Measurements from ENCODE around the gene DES. TPM values are rescaled to one million over a fixed set of nuclear protein-coding genes. Genes with fewer than 3 reads are reported as not detected.
"Not testable (repeated sequence)": the region's sequence is repeated elsewhere in the genome, so short reads cannot be mapped to it uniquely, and the experiment has no call there.

The DES gene
- polyA plus RNA-seq, 3 donors: 6.1 to 7.0 (median 6.5) TPM

DNA sequence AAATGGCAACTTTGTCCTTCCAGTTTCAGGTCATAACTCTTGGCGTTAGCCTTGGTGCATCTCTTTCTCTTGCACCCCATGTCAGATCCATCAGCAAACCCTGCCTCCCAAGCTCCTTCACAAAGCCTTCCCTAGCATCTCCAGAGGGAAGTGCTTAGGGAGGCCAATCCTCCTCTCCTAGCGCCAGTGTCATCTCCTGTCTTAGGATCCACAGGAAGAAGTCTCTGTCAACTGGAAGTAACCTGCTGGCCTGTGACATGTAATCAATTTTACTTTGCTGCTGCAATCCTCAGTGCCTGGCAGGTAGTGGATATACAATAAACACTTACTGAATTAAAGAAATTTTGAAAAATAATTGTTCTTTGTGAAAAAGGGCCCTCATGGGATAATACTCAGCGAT is 22.6 kb upstream of the DES start:
- DNase-seq (ENCODE audit: extremely low read depth in 1 of 11, low read depth in 9 of 11, low spot score in 4 of 11): no peak

DNA sequence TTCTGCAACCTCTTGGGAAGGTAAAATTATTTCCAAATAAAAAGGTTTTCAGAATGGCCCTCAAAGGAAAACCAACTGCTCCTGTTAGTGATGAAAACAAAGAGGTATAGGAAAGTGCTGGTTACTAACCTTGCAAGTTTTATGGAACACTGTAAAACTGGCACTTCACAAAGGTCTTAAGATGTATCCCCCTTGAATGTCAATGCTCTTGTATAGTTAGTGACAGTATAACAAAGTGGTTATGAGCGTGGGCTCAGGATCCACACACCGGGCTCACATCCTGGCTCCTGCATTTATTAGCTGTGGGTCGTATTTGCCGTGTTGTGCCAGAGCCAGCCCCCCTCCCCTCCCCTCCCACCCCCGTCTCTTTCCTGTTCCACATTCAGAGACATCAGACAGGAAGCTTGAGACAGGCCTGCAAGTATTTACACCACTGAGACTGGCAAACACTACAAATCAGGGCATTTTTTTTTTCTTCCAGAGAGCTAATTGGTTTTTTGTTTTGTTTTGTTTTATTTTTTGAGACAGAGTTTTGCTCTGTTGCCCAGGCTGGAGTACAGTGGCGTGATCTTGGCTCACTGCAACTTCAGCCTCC is 21.2 kb upstream of the DES start:
- no peak for DNase-seq (ENCODE audit: extremely low read depth in 1 of 11, low read depth in 9 of 11, low spot score in 4 of 11)

DNA sequence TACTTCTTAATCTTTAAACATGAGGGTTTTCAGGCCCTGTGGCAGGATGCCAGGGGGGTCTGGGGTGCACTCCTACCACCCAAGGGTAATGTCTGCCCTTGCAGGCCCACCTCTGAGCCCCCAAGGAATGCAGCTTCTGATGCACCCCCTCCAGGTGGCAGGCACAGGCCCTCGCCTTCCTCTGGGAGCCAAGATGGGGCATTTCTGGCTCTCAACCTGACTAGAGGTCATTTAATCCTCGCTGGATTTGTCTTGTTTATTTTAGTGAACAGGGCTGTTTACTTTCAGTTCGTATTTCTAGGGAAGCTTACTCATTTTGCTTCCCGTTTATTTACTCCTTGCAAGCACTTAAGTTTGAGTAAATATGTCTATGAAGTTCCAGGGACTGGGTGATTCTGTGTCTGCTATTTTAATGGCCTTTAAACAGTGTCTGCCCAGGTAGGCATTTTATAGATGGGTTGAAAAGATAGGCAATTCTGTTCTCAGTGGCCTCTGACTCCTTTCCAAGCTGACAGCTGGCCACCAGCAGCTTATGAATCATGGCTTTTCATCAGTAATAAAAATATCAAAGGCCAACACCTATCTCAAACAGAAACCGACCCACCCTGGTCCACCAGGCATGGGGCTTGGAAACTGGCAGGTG is 19.3 kb upstream of the DES start:
- no peak for DNase-seq (ENCODE audit: extremely low read depth in 1 of 11, low read depth in 9 of 11, low spot score in 4 of 11)

GRCh38 chr2:219399716-219400478 is 18.3 kb upstream of the DES start:
- DNase-seq (ENCODE audit: extremely low read depth in 1 of 11, low read depth in 9 of 11, low spot score in 4 of 11): no peak

GRCh38 chr2:219400562-219400961 is 17.6 kb upstream of the DES start:
- DNase-seq (ENCODE audit: extremely low read depth in 1 of 11, low read depth in 9 of 11, low spot score in 4 of 11): no peak

DNA sequence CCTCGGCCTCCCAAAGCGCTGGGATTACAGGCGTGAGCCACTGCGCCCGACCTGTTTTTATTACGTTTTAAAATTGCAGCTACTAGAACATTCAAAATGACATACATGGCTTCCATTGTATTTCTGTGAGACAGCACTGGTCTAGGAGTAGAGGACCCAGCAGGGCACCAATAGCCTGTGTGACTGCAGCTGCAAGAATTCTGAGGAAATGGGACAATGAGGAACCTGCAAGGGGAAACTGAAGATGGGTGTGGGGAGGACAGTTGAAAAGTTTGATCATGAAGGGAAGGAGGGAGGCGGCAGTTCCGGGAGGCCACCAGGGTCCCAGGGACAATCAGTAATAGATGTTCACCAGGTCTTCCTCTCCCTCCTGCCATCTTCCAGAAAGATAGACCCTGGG is 16.6 kb upstream of the DES start:
- DNase-seq (ENCODE audit: extremely low read depth in 1 of 11, low read depth in 9 of 11, low spot score in 4 of 11): no peak

DNA sequence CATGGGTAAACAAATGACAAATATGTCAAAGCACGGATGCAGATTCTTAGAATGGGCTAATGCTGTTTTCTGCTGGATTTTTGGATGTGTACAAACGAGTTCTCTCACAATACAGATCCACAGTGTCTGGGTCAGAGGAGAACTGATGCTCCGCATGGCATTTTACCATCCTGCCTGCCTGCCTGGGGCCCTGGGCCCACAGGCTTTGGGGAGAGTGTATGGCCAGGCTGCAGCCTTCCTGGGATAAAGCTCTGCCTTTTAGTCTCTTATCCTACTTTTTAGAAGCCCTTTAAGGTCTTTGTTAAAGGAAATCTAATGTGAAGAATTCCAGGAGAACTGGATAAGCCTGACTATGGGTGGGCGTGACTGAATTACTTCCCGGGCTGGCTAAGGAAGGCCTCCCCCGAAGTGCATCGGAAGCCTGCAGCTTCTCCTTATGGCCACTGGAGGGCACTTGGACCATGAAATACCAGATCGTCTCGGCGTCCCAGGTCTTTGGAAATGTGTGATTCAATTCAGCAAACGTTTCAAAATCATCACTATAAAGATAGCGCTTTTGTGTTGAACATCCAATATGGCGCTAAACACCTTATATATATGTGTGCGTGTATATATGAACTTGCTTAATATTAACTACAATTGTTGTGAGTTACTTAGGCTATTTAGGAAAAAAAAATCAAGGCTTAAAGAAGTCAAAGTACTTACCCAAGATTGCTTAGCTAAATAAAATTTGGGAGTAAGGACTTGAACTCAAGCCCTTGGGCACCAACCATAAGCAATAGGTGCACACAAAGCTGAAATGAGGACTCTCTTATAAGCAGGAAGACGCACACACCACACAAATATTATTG is 15.3 kb upstream of the DES start:
- peak in 10 of 11 donors; percentile 57 to 82 (median 72) for DNase-seq (ENCODE audit: extremely low read depth in 1 of 11, low read depth in 9 of 11, low spot score in 4 of 11)

GRCh38 chr2:219403861-219404260 is 14.3 kb upstream of the DES start:
- DNase-seq (ENCODE audit: extremely low read depth in 1 of 11, low read depth in 9 of 11, low spot score in 4 of 11): no peak

DNA sequence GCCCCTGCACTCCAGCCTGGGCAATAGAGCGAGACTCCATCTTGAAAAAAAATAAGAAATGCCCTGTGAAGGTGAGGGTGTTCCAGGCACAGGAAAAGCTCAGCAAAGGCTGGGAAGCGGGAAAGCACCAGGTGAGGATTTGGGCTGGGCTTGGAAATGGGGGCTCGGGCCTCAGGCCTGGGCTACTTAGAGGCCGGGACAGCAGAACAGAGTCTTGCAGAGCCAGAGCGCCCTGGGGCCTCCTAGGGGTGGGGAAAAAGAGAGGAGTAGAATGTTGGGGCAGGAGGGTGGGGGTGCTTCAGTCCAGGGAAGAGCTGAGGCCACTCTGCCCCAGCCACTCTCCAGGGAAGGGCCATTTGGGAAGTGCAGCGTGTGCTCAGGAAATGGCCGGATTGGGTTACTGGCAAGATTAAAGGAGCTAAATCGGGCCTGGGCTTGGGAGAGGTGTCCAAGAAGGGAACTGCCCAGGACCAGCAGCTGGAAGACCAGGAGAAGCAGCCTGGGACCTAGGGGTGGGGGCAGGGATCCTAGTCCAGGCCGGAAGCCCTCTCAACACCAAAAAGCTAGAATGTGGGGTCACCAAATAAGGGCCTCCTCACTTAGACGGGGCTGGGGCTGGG is 13.8 kb upstream of the DES start:
- DNase-seq (ENCODE audit: extremely low read depth in 1 of 11, low read depth in 9 of 11, low spot score in 4 of 11): no peak

GRCh38 chr2:219404954-219405353 is 13.2 kb upstream of the DES start:
- no peak for DNase-seq (ENCODE audit: extremely low read depth in 1 of 11, low read depth in 9 of 11, low spot score in 4 of 11)

DNA sequence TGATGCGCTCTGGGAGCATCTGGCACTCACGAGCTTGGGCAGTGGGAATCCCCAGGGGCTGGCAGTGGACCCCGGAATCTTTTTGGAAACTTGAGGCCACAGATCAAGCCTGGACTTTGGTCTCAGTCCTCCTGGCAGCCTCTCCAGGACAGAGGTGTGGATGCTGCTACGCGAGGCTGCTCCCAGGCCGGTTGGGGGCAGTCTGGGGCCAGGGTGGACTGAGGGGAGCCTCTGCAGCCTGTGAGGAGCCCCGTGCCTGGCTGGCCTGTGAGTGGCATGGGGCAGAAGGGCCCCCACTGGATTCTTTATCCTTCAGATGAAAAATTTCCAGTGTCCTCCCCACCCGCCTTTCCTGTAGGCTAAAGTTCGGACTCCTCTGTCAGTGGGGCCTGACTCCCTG is 12.7 kb upstream of the DES start:
- no peak for DNase-seq (ENCODE audit: extremely low read depth in 1 of 11, low read depth in 9 of 11, low spot score in 4 of 11)

GRCh38 chr2:219405958-219406860 is 12.0 kb upstream of the DES start:
- no peak for DNase-seq (ENCODE audit: extremely low read depth in 1 of 11, low read depth in 9 of 11, low spot score in 4 of 11)

DNA sequence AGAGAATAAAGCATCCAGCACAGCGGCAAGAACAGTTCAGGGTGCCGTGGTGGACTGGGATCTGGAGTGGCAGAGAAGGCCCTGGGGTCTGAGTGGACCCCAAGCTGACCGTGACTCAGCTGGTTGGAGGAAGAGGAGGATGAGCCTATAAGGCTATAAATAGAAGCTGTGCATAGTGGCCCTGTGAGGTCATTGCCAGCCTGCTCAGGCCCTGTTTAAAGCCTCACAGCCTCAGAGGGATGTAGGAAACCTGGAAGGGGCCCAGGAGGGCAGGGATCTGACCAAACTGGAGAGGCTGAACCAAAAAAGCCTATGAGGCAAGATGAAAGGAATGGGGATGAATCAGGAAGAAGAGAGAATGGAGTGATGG is 11.3 kb upstream of the DES start:
- no peak for DNase-seq (ENCODE audit: extremely low read depth in 1 of 11, low read depth in 9 of 11, low spot score in 4 of 11)

- DNase-seq (ENCODE audit: extremely low read depth in 1 of 11, low read depth in 9 of 11, low spot score in 4 of 11): not testable (repeated sequence)
Observed at GRCh38 chr2:219407343-219407742, 10.8 kb upstream of the DES start.

DNA sequence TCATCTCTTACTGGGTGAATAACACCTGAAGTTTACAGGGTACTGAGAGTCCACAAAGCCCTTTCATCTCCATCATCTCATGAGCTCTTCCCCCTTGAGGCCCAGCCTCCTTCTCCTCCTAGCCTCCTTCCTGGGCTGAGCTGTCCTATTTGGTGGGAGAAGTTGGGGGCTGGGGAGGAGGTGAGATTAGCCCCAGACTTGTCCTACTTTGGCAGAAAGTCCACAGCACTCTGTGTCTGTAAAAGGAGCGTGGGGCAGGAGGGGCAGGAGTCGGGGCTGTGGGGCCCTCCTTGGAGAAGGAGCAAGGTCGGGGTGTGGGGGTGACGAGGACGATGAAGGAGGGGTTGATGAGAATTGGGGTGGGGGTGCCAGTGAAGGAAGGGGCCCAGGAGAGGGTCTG is 10.0 kb upstream of the DES start:
- DNase-seq (ENCODE audit: extremely low read depth in 1 of 11, low read depth in 9 of 11, low spot score in 4 of 11): no peak

DNA sequence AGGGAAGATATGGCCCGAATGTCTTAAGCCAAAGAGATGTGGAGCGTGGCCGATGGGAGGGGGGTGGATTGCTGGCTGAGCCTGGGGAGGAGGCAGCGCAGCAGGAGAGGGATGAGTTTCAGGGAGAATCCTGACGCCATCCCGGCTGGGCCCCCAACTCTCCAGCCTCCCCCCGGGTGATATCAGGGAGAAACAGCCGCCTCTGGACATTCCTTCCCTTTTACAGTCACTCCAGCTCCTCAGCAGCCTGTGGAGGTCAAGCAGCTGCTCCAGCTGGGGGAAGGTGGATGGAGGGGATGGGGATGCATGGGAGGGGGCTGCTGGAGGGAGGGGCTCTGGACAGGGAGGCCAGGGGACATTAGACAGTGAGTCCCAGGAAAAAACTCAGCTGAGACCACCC is 9.5 kb upstream of the DES start:
- DNase-seq (ENCODE audit: extremely low read depth in 1 of 11, low read depth in 9 of 11, low spot score in 4 of 11): peak in 1 of 11 donors; percentile 32

DNA sequence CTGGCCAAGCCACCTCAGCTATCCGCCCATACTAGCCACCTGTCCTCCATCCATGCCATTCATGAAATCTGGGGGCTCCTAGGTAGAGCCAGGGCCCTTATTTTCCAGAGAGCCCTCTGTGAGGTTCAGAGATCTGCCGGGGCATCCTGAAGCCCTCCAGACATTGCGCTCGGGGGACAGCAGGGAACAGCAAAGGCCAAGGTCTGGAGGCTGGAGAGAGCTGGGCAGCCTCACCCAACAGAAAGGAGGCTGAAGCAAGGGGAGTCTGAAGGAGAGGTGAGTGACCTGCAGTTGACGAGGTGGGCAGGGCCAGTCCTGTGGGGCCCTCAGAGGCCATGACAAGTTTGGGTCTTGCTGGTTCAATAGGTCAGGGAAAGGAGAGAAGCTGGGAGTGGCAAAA is 8.6 kb upstream of the DES start:
- DNase-seq (ENCODE audit: extremely low read depth in 1 of 11, low read depth in 9 of 11, low spot score in 4 of 11): no peak

DNA sequence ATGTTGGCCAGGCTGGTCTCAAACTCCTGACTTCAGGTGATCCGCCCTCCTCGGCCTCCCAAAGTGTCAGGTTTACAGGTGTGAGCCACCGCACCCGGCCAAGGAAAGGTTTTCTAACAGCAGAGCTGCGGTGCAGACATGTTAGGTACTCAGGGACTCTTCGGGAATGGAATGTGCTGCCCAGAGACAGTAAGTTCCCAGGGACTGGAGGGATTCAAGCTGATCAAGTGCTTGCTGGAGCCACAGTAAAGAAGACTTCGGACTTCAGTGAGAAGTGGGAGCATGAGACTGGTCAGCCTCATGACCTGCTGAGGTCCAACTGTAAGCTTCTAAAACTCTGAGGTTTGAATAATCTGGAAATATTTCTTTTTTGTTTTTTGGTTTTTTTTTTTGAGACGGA is 7.8 kb upstream of the DES start:
- DNase-seq (ENCODE audit: extremely low read depth in 1 of 11, low read depth in 9 of 11, low spot score in 4 of 11): no peak

Measured in renal cortex interstitium (tissue), 11 donors.